Activated CD4-positive, alpha-beta T cell treated with anti-CD3 and anti-CD28 coated beads, Interleukin-10, Interleukin-2, amounts not matched to agents 100 ng/mL and 50 ng/mL, durations not matched to agents 16 hours and 8 hours (primary cell): ENCODE results near the gene NISCH.

Experiments used
- DNase-seq: peaks from one replicate; pipeline ENCODE4 v3.0.0-alpha.2; 2020

The NISCH gene

GRCh38 chr3:52528586-52529375 lies 73.4 kb downstream of the NISCH start:
- no peak for DNase-seq

- DNase-seq, result no peak
Observed at GRCh38 chr3:52529376-52530333, 74.3 kb downstream of the NISCH start.

- no peak for DNase-seq
Observed at GRCh38 chr3:52530918-52531826, 75.8 kb downstream of the NISCH start.

- DNase-seq, result no peak
Observed at GRCh38 chr3:52531860-52532516, 76.6 kb downstream of the NISCH start.

- peak; percentile 45 for DNase-seq
Observed at GRCh38 chr3:52532517-52532837, 77.1 kb downstream of the NISCH start.

- peak; percentile 25 for DNase-seq
Observed at GRCh38 chr3:52532838-52533622, 77.6 kb downstream of the NISCH start.

GRCh38 chr3:52533623-52534280 lies 78.3 kb downstream of the NISCH start, which contains the start of gene NT5DC2:
TSS of gene NT5DC2 (minus strand) at chr3:52533857. CDS start at chr3:52533737, 120 bp downstream.
- DNase-seq, result peak; percentile 84

GRCh38 chr3:52534281-52535183 lies 79.1 kb downstream of the NISCH start:
- DNase-seq, result no peak

- no peak for DNase-seq
Observed at GRCh38 chr3:52535411-52536111, 80.2 kb downstream of the NISCH start.

GRCh38 chr3:52536112-52536368 lies 80.6 kb downstream of the NISCH start:
- no peak for DNase-seq

GRCh38 chr3:52536369-52537164 lies 81.2 kb downstream of the NISCH start, which contains the start of gene UQCC5:
TSS of gene UQCC5 (plus strand) at chr3:52536605. CDS start at chr3:52536756, 151 bp downstream.
- peak; percentile 100 for DNase-seq

GRCh38 chr3:52537165-52537620 lies 81.8 kb downstream of the NISCH start:
- DNase-seq, result peak; percentile 5

GRCh38 chr3:52537726-52538421 lies 82.5 kb downstream of the NISCH start:
- DNase-seq, result peak; percentile 12

GRCh38 chr3:52539010-52539653 lies 83.7 kb downstream of the NISCH start:
- no peak for DNase-seq

- no peak for DNase-seq
Observed at GRCh38 chr3:52541050-52541449, 85.6 kb downstream of the NISCH start.
